GM21390 (cell line): ENCODE measurements around the gene MNAT1.
"Not testable (repeated sequence)": the region's sequence is repeated elsewhere in the genome, so short reads cannot be mapped to it uniquely, and the experiment has no call there.

Experiments used
- ATAC-seq: cut with Tn5 transposase; IDR thresholded peaks from one replicate; pipeline ENCODE4 v1.9.1; 2021; ENCODE audit not compliant: unreplicated experiment

Gene MNAT1

GRCh38 chr14:60803871-60804270, 69.3 kb downstream of the MNAT1 start:
- no peak for ATAC-seq

GRCh38 chr14:60805841-60806430, 71.4 kb downstream of the MNAT1 start:
- ATAC-seq, result no peak

GRCh38 chr14:60807247-60807646, 72.7 kb downstream of the MNAT1 start:
- no peak for ATAC-seq

- ATAC-seq, result no peak
These were observed 73.4 kb downstream of the MNAT1 start for GRCh38 chr14:60807971-60808370.

- no peak for ATAC-seq
These were observed 78.4 kb downstream of the MNAT1 start for GRCh38 chr14:60812987-60813386.

- ATAC-seq, result peak; percentile 97
These were observed 80.8 kb downstream of the MNAT1 start for GRCh38 chr14:60815371-60815770.

GRCh38 chr14:60817113-60817512, 82.6 kb downstream of the MNAT1 start:
- no peak for ATAC-seq

- ATAC-seq, result no peak
These were observed 85.0 kb downstream of the MNAT1 start for GRCh38 chr14:60819575-60819974.

GRCh38 chr14:60838601-60839000, 104.0 kb downstream of the MNAT1 start:
- no peak for ATAC-seq

GRCh38 chr14:60839057-60839456, 104.5 kb downstream of the MNAT1 start:
- no peak for ATAC-seq

- no peak for ATAC-seq
These were observed 105.1 kb downstream of the MNAT1 start for GRCh38 chr14:60839657-60840056.

GRCh38 chr14:60840313-60840712, 105.8 kb downstream of the MNAT1 start:
- no peak for ATAC-seq

GRCh38 chr14:60845523-60845922, 111.0 kb downstream of the MNAT1 start:
- peak; percentile 99 for ATAC-seq

- ATAC-seq, result no peak
These were observed 113.5 kb downstream of the MNAT1 start for GRCh38 chr14:60848066-60848465.

- ATAC-seq, result not testable (repeated sequence)
These were observed 117.1 kb downstream of the MNAT1 start for GRCh38 chr14:60851692-60852091.

- ATAC-seq, result no peak
These were observed 121.5 kb downstream of the MNAT1 start for GRCh38 chr14:60856111-60856510.

GRCh38 chr14:60859525-60859924, 125.0 kb downstream of the MNAT1 start:
- ATAC-seq, result no peak

GRCh38 chr14:60861545-60862140, 127.1 kb downstream of the MNAT1 start:
- ATAC-seq, result no peak

- ATAC-seq, result no peak
These were observed 127.7 kb downstream of the MNAT1 start for GRCh38 chr14:60862283-60862682.

GRCh38 chr14:60863249-60863648, 128.7 kb downstream of the MNAT1 start:
- no peak for ATAC-seq

- ATAC-seq, result no peak
These were observed 131.0 kb downstream of the MNAT1 start for GRCh38 chr14:60865378-60866127.

- ATAC-seq, result no peak
These were observed 133.1 kb downstream of the MNAT1 start for GRCh38 chr14:60867503-60868172.
